Activated CD8-positive, alpha-beta memory T cell treated with anti-CD3 and anti-CD28 coated beads for 4 hours (primary cell): ENCODE results near the gene REG3G.

Source experiments
- DNase-seq, 2 donors: peaks; one replicate each; pipeline ENCODE4 v3.0.0-alpha.2; 2020; ENCODE audit warnings: low read depth in 2 of 2

The REG3G gene

DNA sequence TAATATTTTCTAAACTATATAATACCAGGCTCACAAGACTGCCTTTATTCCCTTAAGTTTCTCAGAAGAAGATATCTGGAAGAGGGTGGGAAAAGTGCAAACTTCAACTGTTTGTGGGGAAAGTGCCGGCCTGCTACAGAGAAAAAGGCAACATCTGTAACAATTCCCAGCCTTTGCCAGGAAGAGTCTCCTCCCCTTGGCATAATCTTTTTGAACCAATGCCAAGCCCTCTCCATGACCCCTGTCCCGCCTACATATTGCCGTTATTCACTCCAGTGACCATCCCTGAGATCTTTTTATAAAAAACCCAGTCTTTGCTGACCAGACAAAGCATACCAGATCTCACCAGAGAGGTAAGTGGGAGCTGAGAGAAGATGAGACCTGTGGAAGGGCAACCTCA lies at the start of gene REG3G:
Gene REG3G, plus strand, starts transcription at position 282 of the 400 bp plus-strand sequence. CDS start 392 bp downstream, outside the sequence.
- no peak for DNase-seq

DNA sequence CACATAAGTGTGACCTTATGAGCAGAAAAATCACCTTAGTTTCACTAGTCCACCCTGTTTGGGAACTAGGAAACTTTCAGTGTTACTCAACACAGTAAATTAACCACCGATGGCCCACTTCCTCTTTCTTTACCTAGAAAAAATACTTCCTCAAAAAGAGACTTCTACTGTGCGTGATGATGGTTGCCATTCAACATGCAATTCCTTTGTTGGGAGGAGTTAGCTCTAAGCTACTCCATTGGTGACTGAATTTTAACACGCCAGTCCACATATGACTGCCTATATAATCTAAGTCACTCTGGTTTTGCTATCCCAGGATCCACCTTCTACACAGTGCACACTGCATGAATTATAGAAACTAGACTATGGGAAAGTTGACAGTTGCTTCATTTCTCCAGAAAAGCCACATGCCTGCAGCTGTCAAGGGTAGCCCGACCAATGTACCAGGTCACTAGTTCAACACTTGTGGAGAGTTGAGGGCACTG lies 47.8 kb upstream of the REG3G start:
- no peak for DNase-seq

DNA sequence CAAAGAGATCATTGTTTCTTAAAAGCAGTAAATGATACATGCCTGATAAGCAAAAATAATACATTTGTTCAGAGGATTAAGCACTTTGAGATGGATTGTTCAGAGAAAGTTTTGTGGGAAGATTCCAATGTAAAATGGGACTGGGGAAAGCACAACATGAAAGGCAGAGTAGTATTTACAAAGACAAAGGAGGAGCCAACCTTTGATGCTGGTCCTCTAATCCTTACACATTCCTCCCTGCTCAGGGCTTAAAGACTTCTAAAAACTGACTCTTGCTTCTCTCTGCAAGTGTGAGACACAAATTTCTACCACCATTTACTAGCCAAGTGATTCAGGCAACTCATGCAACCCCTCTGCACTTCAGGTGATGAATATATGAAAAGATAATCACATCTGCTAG lies 47.2 kb upstream of the REG3G start:
- no peak for DNase-seq

DNA sequence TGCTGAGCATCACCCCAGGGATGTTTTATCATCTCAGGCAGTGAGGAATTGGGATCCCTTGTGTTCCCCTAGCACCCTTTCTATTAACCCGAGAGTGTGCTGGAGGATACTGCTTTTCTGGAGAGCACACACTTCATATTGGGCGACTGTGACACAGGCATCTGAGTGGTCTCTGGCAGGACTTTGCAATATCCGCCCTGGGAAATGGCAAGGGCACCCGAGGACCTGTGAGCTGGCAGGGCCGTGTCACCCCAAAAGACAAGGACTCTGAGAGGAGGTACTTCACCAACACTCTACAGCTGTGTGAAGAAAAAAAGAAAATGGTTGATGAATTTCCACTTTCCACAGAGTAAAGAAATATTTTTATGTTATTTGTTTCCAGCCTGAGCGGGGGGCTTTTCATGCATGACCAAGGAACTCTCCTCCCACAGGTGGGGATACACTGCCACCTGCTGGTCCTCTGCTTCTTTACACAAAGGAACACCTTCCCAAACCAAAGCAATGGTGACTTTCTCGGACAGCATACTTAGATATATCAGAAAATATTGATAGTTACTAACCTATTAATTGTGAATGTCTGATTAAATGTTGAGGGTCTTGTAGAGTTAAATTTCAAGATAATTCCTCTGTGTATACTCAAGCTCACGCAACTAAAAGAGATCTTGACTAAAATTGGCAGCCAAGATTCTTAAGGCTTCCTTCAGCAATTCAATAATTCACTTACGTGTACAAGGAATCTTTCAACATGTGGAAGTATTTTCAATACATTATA lies 45.9 kb upstream of the REG3G start:
- DNase-seq: no peak

GRCh38 chr2:78980152-78980465 lies 45.4 kb upstream of the REG3G start:
- DNase-seq: no peak

DNA sequence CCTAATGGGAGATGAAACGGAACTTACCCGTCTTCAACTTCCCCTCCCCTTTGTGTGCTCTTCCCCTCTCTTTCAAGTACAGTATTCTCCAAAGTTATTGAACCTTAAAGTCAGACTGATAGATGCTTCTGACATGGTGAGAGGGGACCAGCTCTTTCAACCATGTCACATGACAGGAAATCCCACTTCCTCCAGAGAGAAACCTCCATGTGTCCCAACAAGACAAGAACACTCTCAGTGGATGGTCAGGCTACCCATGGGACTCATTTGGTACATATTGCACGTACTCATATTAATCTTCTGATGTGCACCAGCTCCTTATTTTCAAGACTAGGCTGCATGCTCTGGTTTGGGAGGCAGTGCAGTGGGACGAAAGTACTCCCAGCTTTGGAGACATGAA lies 44.6 kb upstream of the REG3G start:
- DNase-seq: no peak

DNA sequence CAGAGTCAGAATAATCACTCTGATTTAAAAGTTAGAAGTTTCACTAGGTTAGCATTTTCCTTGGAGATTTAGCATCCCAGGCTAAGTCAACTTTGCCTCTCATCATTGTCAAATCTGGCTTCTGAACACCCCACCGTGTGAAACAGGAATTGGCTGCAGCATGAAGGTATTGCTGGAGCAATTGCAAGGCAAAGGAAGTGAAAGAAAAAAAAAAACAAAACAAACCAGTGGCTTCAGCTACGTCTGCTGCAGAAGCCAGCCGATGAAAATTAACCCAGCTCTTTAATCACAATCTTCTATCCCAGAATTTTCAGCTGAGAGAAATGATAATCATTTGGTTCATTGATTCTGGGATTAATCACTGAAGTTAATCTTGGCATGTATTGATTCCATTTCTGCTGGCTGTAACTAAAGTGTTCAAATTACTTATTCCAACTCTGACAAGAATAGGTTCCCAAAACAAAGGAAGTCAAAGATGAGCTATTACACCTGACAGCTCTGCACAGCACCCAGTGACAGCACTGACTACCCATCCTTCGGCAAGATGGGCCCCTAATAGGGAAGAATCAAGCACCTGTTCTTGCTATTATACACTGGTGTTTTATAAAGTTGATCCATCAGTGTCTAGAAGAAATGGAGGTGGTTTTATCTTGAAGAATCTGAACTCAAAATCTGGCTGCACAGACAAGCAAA lies 42.7 kb upstream of the REG3G start:
- no peak for DNase-seq

- DNase-seq: no peak
Observed at GRCh38 chr2:78984386-78984785, 41.1 kb upstream of the REG3G start.

DNA sequence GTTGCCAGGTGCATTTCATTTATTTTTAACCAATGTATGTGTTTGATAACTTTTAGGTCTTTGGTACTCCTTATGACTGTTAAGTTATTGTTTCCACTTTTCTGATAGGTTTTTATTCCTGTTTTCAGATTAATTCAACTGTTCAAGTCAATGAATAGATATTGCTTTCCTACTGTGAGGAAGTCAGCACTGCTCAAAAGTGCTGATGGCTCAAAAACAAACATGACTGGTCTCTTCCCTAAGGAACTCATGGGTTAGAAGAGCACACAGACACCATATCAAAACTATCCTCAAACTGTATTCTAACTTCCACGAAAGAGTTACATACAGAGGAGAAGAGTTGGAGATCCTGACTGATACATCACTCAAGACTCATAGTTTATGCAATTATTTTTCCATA lies 39.9 kb upstream of the REG3G start:
- DNase-seq: no peak

DNA sequence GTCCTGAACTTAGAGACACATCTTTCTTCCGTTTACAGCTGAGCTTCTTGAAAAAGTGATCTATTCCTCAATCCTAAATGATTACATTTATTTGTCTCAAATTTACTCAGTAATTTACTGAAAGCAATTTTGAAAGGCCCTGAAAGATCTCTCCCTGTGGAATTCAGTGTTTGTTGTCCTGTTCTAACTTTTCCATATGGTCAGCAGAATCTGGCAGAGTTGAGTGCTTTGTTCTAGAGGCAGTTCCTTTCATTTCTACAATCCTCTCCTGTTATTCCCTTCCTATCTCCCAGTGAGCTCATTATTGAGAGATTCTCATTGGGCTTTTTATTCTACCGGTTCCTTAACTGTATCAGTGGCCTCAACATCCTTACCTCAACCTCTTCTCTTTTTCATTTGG lies 36.5 kb upstream of the REG3G start:
- no peak for DNase-seq

GRCh38 chr2:78992451-78992806 lies 33.1 kb upstream of the REG3G start:
- no peak for DNase-seq

DNA sequence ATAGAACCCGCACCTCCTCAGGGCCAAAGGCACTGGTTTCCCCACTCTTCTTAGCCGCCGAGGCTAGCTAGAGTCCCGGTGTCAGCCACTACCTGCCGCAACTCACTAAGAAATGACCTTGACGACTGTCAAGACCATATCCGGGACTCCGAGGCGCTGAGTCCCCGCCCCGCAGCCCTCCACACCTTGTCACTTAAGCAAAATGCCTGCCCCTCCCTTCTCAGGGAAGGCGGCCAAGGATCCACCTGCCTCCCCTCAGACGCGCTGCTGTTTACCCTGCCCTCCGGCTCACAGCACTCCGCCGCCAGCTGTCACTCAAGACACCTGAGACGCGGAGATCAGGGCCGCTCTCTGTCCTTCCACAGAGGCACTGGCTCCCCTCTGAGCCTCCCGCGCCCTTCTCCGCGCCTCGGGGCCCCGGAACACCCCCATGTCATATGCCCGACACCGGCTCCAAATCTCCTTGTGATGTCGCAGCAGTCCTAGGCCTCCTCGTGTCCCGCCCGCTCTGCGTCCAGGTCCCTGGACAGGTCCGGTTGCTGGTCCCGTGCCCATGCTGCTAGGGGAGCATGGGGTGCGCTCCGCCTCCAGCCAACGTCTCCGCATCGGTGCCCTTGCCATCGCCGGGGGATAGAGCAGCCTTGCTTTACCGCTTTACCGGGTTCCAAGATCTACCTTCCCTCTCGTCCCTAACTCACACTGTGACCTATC lies 32.5 kb upstream of the REG3G start:
- no peak for DNase-seq

DNA sequence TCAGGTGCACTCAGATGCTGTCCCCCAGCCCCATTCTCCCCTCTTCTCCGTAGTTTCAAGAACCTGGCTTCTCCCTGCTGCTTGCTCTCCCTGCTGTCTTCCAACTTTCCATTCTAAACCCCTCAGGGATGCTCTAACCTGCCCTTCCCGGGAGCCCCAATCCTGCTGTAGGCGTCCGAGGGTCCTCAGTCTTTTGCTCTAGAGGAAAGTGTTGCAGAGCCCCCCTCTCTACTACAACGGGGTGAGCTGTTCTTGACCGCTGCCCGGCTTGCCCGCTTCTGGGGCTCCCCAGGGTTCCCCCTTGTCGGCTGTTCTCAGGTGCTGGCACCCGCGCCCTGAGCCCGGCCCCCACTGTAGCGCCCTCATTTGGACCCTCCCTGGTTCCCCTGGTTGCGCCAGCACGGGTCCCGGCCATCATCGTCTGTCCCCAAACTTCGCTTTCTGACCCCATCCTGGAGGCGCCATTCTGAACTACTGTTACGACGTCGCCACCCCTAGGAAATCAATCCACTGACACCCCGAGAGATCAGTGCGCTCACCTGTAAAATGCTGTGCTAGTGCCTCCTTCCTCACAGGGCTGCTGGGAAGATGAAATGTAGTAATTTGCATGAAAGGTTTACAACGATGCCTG lies 31.9 kb upstream of the REG3G start:
- no peak for DNase-seq

- DNase-seq: no peak
Observed at GRCh38 chr2:78994789-78995188, 30.7 kb upstream of the REG3G start.

GRCh38 chr2:78999406-78999805 lies 26.1 kb upstream of the REG3G start:
- DNase-seq: no peak

GRCh38 chr2:79000008-79000576 lies 25.4 kb upstream of the REG3G start:
- DNase-seq: no peak

DNA sequence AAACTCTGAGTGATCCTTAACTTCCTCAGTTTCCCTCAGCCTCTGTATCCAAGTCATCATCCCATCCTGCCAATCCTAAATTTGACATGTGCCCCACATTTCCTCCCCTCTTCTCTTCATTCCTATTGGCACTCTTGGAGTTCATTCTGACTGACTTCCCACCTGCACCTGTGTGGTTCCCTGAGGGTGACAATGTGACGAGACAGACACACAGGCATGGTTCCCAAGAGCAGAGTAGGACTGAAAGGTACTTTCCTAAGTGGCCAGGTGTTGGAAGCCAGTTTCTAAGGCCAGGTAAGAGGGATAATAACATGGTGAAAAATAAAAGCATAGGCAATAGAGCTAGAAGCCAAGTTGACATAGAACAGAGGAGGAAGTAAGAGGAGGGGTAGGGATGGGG lies 24.2 kb upstream of the REG3G start:
- DNase-seq: no peak

GRCh38 chr2:79004680-79005079 lies 20.8 kb upstream of the REG3G start:
- DNase-seq: no peak

GRCh38 chr2:79005216-79005615 lies 20.3 kb upstream of the REG3G start:
- DNase-seq: no peak

DNA sequence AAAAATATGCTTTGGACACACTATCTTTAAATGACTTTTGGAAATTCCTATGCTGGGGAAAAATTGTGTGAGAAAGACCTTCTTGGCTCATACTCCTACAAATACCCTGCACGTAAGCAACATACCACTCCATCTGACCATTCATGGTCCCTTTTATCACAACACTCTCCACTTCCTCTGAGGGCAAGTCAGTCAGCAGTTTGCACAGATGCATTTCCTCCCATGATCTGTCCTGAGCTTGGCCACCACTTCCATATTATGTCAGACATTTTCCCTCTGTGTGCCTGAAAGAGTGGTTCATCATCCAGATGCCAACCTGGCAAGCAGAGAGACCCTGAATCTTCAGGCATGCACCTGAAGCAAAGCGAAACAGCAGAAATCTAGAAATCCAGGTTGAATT lies 16.1 kb upstream of the REG3G start:
- no peak for DNase-seq

DNA sequence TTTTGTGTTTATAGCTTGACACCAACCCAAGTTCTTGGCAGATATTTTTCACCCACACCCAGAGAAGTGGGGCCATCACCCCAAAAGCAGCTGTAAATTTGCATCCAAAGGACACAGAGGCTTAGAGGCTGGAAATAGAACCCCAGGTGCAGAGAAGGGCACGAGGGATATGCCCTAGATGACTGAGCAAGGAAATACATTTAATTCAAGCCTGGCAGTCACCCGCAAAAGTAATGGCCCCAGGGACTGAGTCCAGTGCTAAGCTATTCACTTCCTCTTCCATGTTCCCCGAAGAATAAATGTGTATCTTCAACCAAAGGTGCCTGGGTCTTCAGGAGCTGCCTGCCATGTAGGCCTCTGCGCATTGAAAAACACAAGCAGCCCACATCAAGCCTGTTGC lies 14.0 kb upstream of the REG3G start:
- no peak for DNase-seq

DNA sequence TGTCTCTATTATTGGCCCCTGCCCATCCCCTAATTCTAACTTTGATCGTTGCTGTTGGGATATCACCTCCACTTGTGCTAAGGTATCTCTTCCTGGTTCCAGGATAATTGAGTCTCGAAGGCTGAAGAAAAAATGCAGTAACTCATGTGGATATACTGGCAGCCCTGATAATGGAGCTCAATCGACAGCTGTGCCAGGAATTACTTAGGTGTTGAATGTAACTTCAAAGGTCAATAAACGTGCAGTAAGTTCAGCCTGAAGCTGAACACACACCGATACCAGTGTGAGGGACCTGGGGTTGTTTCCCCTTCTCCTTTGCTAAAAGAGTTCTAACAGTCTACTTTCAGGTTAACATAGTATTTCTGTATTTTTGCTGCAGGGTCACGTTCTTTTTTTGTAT lies 11.9 kb upstream of the REG3G start:
- no peak for DNase-seq
